Stimulated activated CD4-positive, alpha-beta T cell treated with anti-CD3 and anti-CD28 coated beads, Interleukin-1b, Interleukin-23, amount 100 ng/mL, for 24 hours (primary cell): ENCODE results near the gene DCTN4.

Experiments
- DNase-seq, 4 experiments: peaks; one replicate each; pipeline ENCODE4 v3.0.0-alpha.2; 2020; ENCODE audit warnings: low read depth in 4 of 4, low spot score in 1 of 4

The DCTN4 gene

DNA sequence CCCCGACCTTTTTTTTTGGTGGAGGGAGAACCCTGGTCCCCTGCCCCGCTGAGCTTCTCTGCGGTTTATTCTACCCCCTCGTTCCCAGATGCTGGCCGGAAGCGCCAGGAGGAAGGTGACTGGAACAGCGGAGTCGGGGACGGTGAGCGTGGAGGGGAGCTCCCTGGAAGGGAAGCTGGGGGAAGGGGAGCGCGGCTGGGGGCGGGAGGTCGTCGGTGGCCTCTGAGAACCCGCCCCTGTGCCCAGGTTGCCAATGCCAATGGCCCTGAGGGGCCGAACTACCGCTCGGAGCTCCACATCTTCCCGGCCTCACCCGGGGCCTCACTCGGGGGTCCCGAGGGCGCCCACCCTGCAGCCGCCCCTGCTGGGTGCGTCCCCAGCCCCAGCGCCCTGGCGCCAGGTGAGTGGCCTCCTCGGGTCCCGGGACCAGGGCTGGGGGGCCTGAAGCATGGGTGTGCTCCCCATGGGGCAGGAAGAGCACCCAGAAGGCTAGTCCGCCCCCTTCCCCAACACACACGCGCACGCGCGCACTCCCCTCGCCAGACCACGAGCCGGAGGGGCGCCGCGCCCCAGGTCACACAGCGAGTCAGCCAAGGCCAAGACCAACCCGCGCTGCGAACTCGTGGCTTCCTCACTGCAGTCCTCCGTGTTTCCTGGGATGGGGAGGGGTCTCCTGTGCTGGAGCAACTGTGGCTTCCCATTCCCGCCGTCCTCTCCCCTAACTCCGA is 87.1 kb downstream of the DCTN4 start:
- no peak for DNase-seq

DNA sequence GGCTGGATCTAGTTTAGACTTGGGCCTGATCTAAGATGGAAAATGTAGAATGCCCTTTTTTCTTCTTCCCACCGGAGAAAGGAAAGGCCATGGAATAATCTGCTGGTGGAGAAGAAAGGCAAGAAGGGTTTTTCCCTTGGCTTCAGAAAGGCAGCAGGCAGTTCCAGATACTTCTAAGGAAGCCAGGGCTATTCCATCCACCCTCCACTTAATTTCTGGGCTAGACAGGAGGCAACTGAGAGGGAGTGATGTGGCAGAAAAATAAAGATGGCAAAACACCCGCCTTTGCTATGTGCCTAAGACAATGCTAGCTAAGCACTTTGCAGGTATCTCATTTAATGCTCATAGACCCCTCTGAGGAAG is 87.9 kb downstream of the DCTN4 start:
- DNase-seq, result no peak

DNA sequence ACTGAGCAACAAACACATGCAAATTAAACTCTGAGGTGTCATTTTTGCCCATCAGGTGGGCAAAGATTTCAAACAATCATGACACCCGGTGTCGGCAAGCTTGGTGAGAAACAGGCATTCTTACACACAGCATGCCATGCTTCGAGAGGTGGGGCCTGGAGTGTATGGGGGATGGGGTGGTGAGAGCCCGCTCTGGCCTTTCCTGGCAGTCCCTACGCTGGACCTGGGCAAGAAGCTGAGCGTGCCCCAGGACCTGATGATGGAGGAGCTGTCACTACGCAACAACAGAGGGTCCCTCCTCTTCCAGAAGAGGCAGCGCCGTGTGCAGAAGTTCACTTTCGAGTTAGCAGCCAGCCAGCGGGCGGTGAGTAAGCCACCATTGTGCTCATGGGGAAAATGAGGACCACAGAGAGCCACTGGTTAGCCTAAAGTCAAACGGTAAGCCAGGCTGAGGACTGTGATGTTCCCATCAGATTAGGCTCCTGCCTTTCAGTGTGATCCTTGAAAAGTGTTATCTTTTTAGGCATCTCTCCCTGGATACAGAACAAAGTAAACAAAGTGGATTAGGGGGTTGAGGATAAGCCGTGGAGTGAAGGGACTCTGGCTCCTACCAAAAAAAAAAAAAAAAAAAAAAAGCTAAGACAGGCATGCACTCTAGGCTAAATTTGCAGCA is 88.4 kb downstream of the DCTN4 start:
- DNase-seq, result no peak

DNA sequence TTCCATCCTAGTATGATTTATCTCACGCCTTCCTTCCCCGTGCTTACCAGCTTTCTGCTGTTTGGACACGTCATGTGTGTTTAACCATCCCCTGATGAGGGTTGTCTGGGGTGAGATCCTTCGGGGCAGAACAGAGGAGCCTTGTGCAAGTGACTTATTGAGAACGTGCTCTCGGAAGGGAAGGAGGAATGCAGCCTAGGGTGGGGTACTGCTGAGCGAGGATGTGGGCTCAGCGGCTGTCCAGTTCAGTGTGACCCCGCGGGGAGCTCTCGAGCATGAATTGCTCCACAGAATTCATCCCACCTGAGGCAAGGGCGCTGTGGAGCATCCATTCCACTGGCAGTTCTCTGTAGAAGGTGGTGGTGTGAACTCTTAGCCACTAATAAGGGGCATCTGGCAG is 93.8 kb downstream of the DCTN4 start:
- DNase-seq, result no peak

DNA sequence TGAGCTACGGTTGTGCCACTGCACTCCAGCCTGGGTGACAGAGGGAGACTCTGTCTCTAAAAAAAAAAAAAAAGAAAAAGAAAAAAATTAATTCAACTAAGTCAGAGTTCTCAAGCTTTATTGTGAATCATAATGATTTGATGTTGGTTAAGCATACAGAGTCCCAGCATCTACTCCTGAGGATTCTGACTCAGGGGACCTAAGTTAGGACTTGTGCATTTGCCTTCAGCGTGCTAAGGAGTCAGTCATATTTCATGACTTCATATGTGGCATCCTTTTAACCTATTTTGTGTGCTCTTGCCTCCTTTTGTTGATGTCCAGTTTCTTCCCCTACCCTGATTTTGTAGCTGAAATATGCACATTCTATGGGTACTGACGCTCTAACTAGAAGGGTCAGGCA is 94.9 kb downstream of the DCTN4 start:
- DNase-seq, result no peak

DNA sequence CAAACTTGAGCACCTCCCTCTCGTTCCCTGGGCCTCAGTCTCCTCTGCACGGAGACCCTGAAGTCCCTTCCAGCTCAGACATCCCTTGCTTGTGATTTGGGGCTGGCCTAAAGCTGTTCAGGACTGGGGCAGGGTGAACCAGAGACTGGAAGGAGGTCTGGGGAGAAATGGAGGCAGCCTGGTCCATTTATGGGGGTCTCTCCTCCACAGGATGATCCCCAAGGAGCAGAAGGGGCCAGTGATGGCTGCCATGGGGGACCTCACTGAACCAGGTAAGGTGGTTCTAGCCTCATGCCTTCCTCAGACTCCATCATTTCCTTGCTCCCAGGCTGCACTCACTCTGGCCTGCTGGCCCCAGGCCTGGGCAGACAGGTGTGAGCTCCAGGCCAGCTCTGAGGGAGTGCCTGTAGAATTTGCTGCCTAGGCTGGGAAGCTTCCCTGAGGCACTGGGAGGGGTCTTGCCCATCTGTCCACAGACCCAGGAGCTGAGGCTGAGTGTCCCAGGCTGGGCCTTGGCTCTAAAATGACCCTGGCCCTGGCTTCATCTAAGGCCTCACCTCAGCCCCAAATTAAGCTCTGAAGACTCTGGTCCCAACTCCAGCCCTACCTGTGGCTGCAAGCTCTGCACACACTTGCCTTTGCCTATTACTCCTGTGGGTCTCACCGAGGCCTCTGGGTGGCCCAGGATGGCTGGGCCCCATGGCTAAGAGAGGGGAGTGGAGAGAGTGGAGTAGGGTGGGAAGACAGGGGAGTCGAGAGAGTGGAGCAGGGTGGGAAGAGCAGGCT is 95.9 kb downstream of the DCTN4 start:
- no peak for DNase-seq

DNA sequence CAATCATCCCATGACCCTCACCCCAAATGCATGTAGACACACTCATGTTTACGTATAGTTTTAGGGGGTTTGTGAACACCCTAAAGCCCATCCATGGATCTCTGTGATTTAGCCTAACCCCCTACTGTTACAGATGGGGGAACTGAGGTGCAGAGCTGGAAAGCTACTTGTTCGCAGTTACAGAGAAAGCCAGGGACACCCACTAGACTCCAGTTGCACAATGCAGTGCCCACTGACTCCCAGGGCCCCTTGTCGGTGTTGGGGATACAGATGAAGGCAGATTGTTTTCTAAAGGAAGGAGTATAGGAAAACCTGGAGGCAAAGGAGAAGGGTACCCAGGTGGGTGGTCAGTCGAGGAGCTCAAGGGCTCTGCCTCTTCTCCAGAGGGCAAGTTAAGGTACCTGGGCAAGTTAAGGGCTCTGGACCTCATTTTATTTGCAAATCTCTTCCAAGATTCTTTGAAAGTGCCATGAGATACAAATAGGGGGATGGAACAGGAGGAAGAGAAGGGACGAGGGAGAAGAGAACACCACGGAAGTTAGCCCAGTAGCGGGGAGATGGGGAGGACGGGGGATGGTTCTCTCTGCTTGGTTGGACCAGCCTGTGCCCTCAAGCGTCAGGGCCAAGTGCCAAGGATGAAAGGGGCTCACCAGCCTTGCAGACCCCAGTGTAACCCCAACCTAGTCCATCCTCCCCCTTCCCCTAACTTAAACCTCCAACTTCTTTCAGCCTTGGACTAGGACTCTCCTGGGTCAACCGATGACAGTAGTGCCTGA is 96.8 kb downstream of the DCTN4 start:
- DNase-seq, result no peak

DNA sequence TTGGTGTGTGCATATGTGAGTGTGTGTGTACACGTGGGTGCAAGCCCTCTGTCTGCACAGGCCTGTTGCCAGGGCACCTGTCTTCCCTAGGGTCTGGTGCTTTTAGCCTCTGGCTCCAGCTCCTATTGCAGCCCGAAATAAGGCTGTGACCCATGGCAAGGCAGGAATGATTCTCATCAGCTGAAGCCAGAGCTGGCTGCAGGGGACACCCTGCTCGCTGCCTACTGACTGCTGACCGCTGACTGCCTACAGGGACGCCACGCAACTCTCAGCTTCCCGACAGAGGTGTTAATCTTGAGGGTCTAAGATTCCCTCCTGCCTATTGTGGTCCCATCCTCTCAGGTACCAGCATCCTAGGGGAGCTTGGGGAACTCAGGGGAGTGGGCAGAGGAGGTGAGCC is 97.7 kb downstream of the DCTN4 start, which contains the start of gene MYOZ3:
Gene MYOZ3 (plus strand): TSS at position 166 of the 400 bp plus-strand sequence. CDS start 1,691 bp downstream, outside the sequence.
- no peak for DNase-seq

DNA sequence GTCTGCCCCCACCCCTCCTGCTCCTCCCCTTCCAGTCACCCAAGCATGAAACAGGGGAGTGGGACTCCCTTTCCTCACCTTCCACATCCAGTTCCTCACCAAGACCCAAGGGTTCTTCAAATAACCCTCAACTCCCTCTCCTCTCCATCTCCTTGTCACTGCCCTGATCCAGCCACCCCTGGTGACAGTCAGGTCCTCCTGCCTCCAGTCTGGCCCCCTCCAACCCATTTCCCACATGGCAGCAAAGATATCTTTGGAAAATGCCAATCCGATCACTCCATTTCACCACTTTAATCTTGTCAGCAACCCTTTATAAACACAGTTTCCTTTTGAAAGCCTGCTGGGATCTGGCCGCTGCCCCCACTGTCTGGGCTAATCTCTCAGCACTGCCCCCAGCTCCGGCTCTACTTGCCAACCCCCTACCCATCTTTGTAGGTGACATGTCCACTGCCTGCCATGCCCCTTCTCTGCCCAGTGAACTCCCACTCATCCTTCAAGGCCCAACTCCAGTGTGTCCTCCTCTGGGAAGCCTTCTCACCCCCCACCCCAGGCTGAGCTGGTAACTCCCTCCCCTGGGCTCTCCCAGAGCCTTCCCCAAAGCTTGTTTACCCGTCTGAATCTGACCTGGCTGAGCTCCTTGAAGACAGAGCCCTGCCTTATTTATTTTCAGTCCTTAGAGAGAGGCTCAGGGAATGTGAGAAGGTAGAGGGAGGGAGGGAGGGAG is 98.5 kb downstream of the DCTN4 start:
- no peak for DNase-seq

DNA sequence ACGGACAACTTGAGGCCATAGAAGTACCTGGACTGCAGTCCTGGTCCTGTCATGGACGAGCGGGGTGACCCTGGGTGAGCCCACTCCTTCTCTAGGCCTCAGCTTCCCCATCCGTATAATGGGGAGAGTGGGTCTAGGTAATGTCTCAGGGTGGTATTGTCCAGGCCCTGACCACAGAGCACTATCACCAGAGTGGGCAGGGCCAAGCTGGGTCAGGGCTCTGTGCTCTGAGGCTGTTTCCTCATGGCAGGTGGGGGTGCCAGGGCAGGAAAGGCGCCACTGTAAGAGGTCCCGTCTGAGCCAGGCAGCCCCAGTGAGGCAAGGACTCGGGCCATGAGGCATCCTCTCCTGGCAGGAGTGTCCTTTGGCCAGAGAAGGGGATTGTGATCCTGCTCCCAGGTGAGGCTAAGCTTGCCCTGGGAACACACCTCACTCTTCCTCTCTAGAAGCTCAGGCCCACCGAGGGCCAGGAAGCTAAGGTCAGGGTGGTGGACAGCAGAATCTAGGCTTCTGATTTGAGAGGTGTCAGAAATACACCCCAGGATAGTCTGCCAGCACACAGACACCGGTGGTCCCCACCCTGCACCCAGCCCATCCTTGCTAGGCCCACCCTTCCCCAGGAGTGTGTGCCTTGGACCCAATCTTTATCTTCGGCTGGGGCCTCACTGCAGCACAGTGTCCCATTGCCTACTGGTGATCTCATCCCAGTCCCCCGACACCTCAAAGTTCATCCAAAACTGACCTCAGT is 99.3 kb downstream of the DCTN4 start:
- no peak for DNase-seq

DNA sequence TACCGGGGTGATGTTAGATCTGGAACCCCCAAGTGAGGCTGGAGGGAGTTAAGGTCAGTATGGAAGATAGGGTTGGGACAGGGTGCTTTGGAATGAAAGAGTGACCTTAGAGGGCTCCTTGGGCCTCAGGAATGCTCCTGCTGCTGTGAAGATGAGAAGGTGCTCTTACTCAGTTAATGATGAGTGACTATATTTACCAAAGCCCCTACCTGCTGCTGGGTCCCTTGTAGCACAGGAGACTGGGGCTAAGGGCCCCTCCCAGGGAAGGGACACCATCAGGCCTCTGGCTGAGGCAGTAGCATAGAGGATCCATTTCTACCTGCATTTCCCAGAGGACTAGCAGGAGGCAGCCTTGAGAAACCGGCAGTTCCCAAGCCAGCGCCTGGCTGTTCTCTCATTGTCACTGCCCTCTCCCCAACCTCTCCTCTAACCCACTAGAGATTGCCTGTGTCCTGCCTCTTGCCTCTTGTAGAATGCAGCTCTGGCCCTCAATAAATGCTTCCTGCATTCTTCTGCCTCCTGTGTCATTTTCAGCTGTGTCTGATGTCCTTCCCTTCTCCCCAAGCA is 100.0 kb downstream of the DCTN4 start:
- no peak for DNase-seq
